K562 (cell line): ENCODE measurements around the gene SIGLEC11. TPM values are rescaled to one million over a fixed set of nuclear protein-coding genes. Genes with fewer than 3 reads are reported as not detected.
A peak's percentile ranks its signal among the peaks of the same experiment; 100 is the strongest.

Experiments
- CC2D1A ChIP-seq: fragments of 450-650 bp; IDR thresholded peaks from 2 replicates; pipeline ENCODE4 v1.6.1; 2017; ENCODE audit warnings: mild to moderate bottlenecking
- E2F1 ChIP-seq: sonication (generic); formaldehyde crosslinking; IDR thresholded peaks from 2 replicates; pipeline ENCODE4 v1.8.1; 2023; ENCODE audit warnings: mild to moderate bottlenecking, missing genetic modification reagents, moderate library complexity
- EP400 ChIP-seq: fragments of 450-650 bp; IDR thresholded peaks from 2 replicates; pipeline ENCODE4 v1.6.1; 2017; ENCODE audit warnings: antibody characterized with exemption, mild to moderate bottlenecking, moderate library complexity
- FOXP4 ChIP-seq: sonication (generic); formaldehyde crosslinking; IDR thresholded peaks from 2 replicates; pipeline ENCODE4 v1.8.0; 2022; ENCODE audit warnings: mild to moderate bottlenecking, missing genetic modification reagents, borderline replicate concordance
- GATAD2A ChIP-seq: fragments of 450-650 bp; IDR thresholded peaks from 2 replicates; pipeline ENCODE4 v1.6.1; 2017
- GTF2F1 ChIP-seq: IDR thresholded peaks from 2 replicates; pipeline ENCODE4 v1.6.1; 2011; ENCODE audit warnings: low read depth, low read length, improper control_type of control experiment
- HES1 ChIP-seq: fragments of 450-650 bp; IDR thresholded peaks from 2 replicates; pipeline ENCODE4 v1.6.1; 2016; ENCODE audit warnings: low read depth, mild to moderate bottlenecking, moderate library complexity
- HLTF ChIP-seq: fragments of 450-650 bp; IDR thresholded peaks from 2 replicates; pipeline ENCODE4 v1.6.1; 2016
- HOXB6 ChIP-seq: fragments of 250-450 bp; sonication (Bioruptor Pico); IDR thresholded peaks from 2 replicates; pipeline ENCODE4 v1.5.1; 2022; ENCODE audit warnings: mild to moderate bottlenecking, borderline replicate concordance
- KDM5B ChIP-seq: fragments of 200-600 bp; sonication (generic); IDR thresholded peaks from 2 replicates; pipeline ENCODE4 v1.6.1; 2012; ENCODE audit warnings: low read depth, mild to moderate bottlenecking, moderate library complexity, low read length, control low read depth, inconsistent platforms; ENCODE audit not compliant: insufficient replicate concordance
- LARP7 ChIP-seq: fragments of 450-650 bp; IDR thresholded peaks from 2 replicates; pipeline ENCODE4 v1.6.1; 2016
- MYC ChIP-seq, 2 experiments: fragments of 250-450 bp in 1 of 2; sonication (Bioruptor Pico) in 1 of 2; IDR thresholded peaks; 2 replicates each; pipeline versions ENCODE4 v1.5.1 to v1.6.1; 2012 to 2021; ENCODE audit warnings: low read depth in 2 of 2, borderline replicate concordance in 1 of 2, improper control_type of control experiment in 1 of 2, low read length in 1 of 2, mild to moderate bottlenecking in 1 of 2, moderate library complexity in 1 of 2
- PURB ChIP-seq: sonication (generic); formaldehyde crosslinking; IDR thresholded peaks from 2 replicates; pipeline ENCODE4 v1.9.0; 2021; ENCODE audit warnings: low read depth, mild to moderate bottlenecking, missing genetic modification reagents
- SAP30 ChIP-seq: fragments of 200-600 bp; sonication (generic); IDR thresholded peaks from 2 replicates; pipeline ENCODE4 v1.6.1; 2012; ENCODE audit warnings: borderline replicate concordance, low read depth, mild to moderate bottlenecking, moderate library complexity, low read length, control low read depth, inconsistent platforms; ENCODE audit not compliant: insufficient read depth, poor library complexity, severe bottlenecking
- UBTF ChIP-seq, 2 experiments: IDR thresholded peaks; 2 replicates each; pipeline ENCODE4 v1.6.1; 2012; ENCODE audit warnings: improper control_type of control experiment in 2 of 2, low read depth in 2 of 2, low read length in 2 of 2, borderline replicate concordance in 1 of 2
- ZKSCAN1 ChIP-seq: fragments of 150-350 bp; IDR thresholded peaks from 2 replicates; pipeline ENCODE4 v1.6.1; 2016; ENCODE audit warnings: low read depth, low read length
- ZNF408 ChIP-seq: fragments of 250-450 bp; sonication (Bioruptor Pico); IDR thresholded peaks from 2 replicates; pipeline ENCODE4 v1.4.0; 2020; ENCODE audit warnings: low read depth, mild to moderate bottlenecking, moderate library complexity
- ZNF436 ChIP-seq: fragments of 250-450, 450-650 bp; sonication (Bioruptor Pico); formaldehyde crosslinking; IDR thresholded peaks from 2 replicates; pipeline ENCODE4 v1.7.0; 2020; ENCODE audit warnings: mild to moderate bottlenecking
- ZNF589 ChIP-seq: fragments of 200-800 bp; sonication (Bioruptor generic); IDR thresholded peaks from 2 replicates; pipeline ENCODE4 v1.6.1; 2016; ENCODE audit warnings: low read depth, missing genetic modification characterization, missing compliant biosample characterization
- polyA plus RNA-seq, 8 experiments: library from polyadenylated mRNA; depleted of rRNA in 4 of 8; stranded (reverse) in 5 of 8; unstranded in 3 of 8; fragments of >200 nt; fragmentation: Nextera tagmentation in 2 of 8; fragmentation: Illumina TruSeq in 1 of 8; extraction: Ambion mirVana in 2 of 8; extraction: Trizol in 1 of 8; gene quantifications; 2 replicates each; pipeline versions ENCODE4 v1.2.1 to v1.2.3, GENCODE V29; 2011 to 2014; ENCODE audit warnings: inconsistent platforms in 1 of 8, missing spikeins in 1 of 8
- total RNA-seq, 7 experiments: library from RNA; depleted of rRNA in 6 of 7; stranded (reverse); fragments of >200 nt in 6 of 7; fragmentation: Illumina TruSeq in 2 of 7; extraction: Trizol in 2 of 7; gene quantifications; 2 replicates each; pipeline versions ENCODE4 v1.2.1 to v1.2.3, GENCODE V29; 2011 to 2021; ENCODE audit warnings: low replicate concordance in 1 of 7

Gene SIGLEC11
- total and polyA plus RNA-seq, 9 of the 15 experiments (the other 6 are each of a cell fraction or from before 2014, with no cell fraction given): not detected

GRCh38 chr19:49924004-49924880 lies 36.7 kb downstream of the SIGLEC11 start (continued):
- TF ChIP-seq ZNF436 (CRISPR knock-in tag) (no peak), SAP30 (no peak), CC2D1A (no peak), FOXP4 (CRISPR knock-in tag) (no peak), ZNF408 (no peak), HLTF (no peak), LARP7 (no peak), ZNF589 (CRISPR knock-in tag) (peak; percentile 91), PURB (no peak), E2F1 (CRISPR knock-in tag) (no peak), ZKSCAN1 (no peak), EP400 (peak; percentile 91; the same call in 1 of the 2 replicates), GATAD2A (no peak), HOXB6 (CRISPR knock-in tag) (no peak), GTF2F1 (no peak), UBTF (IDR thresholded peaks at IDR 0.05; ENCODE audit: borderline replicate concordance in 1 of 2, low read depth in 2 of 2, low read length in 2 of 2) (no peak), MYC (IDR thresholded peaks at IDR 0.05; ENCODE audit: low read depth, low read length) (peak; percentile 89), MYC (CRISPR knock-in tag; IDR thresholded peaks at IDR 0.05; ENCODE audit: borderline replicate concordance, low read depth) (0 out of 2 replicates have a peak, but pooled peaks have one; percentile 38), HES1 (no peak), KDM5B (no peak)
